ENCODE data around the gene TTC3. TPM values are rescaled to one million over a fixed set of nuclear protein-coding genes. Genes with fewer than 3 reads are reported as not detected.
"Not testable (repeated sequence)": the region's sequence is repeated elsewhere in the genome, so short reads cannot be mapped to it uniquely, and the experiment has no call there.

The TTC3 gene
- total RNA-seq, 1 experiment from 2014 or later: 259 TPM

DNA sequence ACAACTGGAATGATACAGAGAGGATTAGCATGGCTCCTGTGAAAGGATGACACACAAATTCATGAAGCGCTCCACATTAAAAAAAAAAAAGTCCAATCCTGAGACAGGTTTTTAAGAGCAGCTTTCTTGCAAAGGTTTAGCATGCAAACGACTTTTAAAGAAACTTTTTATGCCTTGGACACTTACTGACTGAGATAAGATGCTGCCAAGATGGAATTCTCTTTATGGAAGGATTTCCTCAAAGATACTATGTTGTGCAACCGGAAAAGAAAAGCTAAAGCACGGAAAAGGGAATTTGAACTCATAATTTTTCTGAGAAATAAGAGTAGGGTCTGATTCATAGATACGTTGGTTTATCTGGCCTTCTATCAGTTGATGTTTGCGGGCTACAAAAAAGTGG is 27.5 kb upstream of the TTC3 start:
- DNase-seq (ENCODE audit: low read depth in 1 of 2, low spot score in 2 of 2): no peak
- Histone ChIP-seq H3K27ac (no peak overlapping the region), H3K27me3 (replicated peaks) (no peaks in the 10 kb centered on the region), H3K9me3 (replicated peaks) (no peaks in the 10 kb centered on the region), H3K36me3 (no peaks in the 10 kb centered on the region), H3K4me1 (replicated peaks) (no peaks in the 10 kb centered on the region; the same call in 1 of the 2 replicates), H3K4me3 (no peak overlapping the region)

DNA sequence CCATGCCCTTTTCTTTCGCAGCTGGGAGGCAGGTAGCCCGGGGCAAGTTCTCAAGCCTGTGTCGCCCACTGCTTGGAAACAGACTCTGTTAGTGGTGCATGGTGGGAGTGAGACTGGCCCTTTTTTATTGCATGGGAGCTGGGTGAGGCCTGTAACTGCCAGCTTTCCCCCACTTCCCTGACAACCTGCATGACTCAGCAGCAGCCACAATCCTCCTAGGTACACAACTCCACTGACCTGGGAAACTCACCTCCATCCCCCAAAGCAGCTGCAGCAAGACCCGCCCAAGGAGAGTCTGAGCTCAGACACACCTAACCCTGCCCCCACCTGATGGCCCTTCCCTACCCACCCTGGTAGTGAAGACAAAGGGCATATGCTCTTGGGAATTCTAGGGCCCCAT is 26.0 kb upstream of the TTC3 start:
- DNase-seq (ENCODE audit: low read depth in 1 of 2, low spot score in 2 of 2): no peak
- H3K27ac ChIP-seq: no peak overlapping the region

DNA sequence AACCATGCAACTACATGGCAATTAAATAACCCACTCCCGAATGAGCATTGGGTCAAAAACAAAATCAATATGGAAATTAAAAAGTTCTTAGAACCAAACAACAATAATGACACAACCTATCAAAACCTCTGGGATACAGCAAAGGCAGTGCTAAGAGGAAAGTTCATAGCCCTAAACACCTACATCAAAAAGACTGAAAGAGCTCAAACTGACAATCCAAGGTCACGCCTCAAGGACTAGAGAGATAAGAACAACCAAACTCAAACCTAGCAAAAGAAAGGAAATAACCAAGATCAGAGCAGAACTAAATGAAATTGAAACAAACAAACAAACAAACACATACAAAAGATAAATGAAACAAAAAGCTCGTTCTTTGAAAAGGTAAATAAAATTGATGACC is 23.3 kb upstream of the TTC3 start:
- H3K27ac ChIP-seq; DNase-seq (ENCODE audit: low read depth in 1 of 2, low spot score in 2 of 2); H3K9me3 ChIP-seq (replicated peaks); H3K27me3 ChIP-seq (replicated peaks); H3K4me3 ChIP-seq; H3K36me3 ChIP-seq; H3K4me1 ChIP-seq (replicated peaks): not testable (repeated sequence)

More for the DNA sequence above, 26.0 kb upstream of the TTC3 start:
- H3K36me3 ChIP-seq: no peaks in the 10 kb centered on the region
- no peaks in the 10 kb centered on the region for H3K27me3 ChIP-seq (replicated peaks)
- H3K4me3 ChIP-seq: no peak overlapping the region
- no peaks in the 10 kb centered on the region; the same call in 1 of the 2 replicates for H3K4me1 ChIP-seq (replicated peaks)
- H3K9me3 ChIP-seq (replicated peaks): no peaks in the 10 kb centered on the region

DNA sequence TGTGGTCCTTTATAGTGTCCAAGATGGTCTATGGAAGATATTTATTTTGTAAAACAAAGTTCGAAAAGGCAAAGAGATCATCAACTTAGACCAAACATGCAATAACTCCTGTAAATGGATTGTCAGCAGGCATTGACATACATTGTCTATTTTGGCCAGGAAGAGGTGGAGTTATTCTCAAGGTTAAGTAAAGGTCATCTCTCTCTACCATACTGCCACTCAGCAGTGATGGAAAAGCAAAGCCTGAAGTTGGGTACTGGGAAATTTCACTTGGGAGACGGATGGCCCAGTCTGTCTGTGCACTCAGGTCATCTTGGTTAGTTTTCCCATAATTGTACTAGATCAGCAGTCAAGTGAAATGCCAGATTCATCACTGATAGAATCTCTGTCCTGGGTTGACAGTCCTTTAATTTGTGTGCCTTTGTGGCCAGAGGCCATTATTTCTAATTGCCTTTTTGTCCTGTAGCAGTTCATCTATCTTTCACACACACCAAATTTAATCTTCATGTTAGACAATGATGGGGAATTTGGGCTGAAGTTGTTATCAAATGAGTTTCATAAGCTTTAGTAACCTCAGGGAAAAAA is 17.7 kb upstream of the TTC3 start:
- Histone ChIP-seq H3K27me3 (replicated peaks) (no peaks in the 10 kb centered on the region), H3K9me3 (replicated peaks) (0 out of 2 replicates have a peak, but pooled peaks cover 4% of the 10 kb centered on the region), H3K4me1 (replicated peaks) (peaks cover 40% of the 10 kb centered on the region), H3K4me3 (no peak overlapping the region), H3K36me3 (no peaks in the 10 kb centered on the region), H3K27ac (no peak overlapping the region; the same call in 1 of the 2 replicates)
- DNase-seq (ENCODE audit: low read depth in 1 of 2, low spot score in 2 of 2): peak in 1 of 2 experiments; percentile 28

DNA sequence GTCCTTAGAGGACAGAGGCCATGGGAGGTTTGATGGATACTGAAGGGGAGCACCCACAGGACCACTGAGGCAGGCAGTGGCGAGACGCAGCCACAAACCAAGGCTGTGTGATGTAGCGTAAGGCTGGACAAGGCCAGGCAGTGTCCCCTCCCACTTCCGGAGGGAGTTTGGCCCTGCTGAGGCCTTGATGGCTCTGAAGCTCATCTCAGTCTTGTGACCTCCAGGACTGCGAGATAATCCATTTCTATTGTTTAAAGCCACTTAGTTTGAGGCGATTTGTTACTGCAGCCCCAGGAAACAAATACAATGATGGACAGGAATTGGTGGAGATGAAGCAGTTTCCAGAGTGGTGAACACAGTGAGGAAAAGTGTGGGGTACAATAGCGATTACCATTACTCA is 15.4 kb upstream of the TTC3 start:
- H3K9me3 ChIP-seq (replicated peaks): 0 out of 2 replicates have a peak, but pooled peaks cover 4% of the 10 kb centered on the region
- H3K27ac ChIP-seq: no peak overlapping the region
- H3K36me3 ChIP-seq: no peaks in the 10 kb centered on the region
- no peak for DNase-seq (ENCODE audit: low read depth in 1 of 2, low spot score in 2 of 2)
- H3K4me3 ChIP-seq: no peak overlapping the region
- H3K27me3 ChIP-seq (replicated peaks): no peaks in the 10 kb centered on the region
- peaks cover 60% of the 10 kb centered on the region for H3K4me1 ChIP-seq (replicated peaks)

DNA sequence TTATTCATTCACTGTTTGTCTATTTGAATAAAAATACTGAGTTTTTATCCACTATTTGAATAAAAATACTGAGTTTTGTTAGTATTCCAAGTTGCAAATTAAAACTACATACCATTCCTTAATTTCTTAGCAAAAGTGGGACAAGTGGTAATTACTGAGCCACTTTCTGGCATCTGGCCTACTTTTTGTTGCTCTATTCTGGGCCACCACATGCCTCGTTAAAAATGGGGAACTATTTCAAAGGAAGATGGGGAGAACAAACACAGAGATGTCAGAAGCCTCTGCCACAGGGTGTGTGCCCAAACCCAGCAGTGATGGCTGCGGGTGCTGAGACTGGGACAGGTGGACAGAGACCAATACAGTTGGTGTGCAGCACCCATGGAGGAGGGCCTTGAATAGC is 14.8 kb upstream of the TTC3 start:
- H3K27me3 ChIP-seq (replicated peaks): no peaks in the 10 kb centered on the region
- H3K36me3 ChIP-seq: no peaks in the 10 kb centered on the region
- H3K27ac ChIP-seq: no peak overlapping the region
- H3K4me3 ChIP-seq: no peak overlapping the region
- DNase-seq (ENCODE audit: low read depth in 1 of 2, low spot score in 2 of 2): no peak
- peaks cover 65% of the 10 kb centered on the region for H3K4me1 ChIP-seq (replicated peaks)
- 0 out of 2 replicates have a peak, but pooled peaks cover 4% of the 10 kb centered on the region for H3K9me3 ChIP-seq (replicated peaks)

DNA sequence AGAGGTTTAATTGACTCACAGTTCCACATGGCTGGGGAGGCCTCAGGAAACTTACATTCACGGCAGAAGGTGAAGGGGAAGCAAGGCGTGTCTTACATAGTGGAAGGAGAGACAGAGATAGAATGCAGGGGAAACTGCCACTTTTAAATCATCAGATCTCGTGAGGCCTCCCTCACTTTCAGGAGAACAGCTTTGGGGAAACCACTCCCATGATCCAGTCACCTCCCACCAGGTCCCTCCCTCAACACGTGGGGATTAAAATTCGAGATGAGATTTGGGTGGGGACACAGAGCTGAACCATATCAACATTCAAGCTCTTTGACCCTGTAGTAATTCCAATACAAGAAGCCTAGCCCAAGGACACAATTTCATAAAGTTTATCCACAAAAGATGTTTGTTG is 13.9 kb upstream of the TTC3 start:
- H3K4me1 ChIP-seq (replicated peaks): peaks cover 74% of the 10 kb centered on the region
- no peak for DNase-seq (ENCODE audit: low read depth in 1 of 2, low spot score in 2 of 2)
- H3K4me3 ChIP-seq: no peak overlapping the region
- peak overlapping the region; percentile 55 for H3K27ac ChIP-seq
- H3K36me3 ChIP-seq: no peaks in the 10 kb centered on the region
- H3K27me3 ChIP-seq (replicated peaks): no peaks in the 10 kb centered on the region
- H3K9me3 ChIP-seq (replicated peaks): 0 out of 2 replicates have a peak, but pooled peaks cover 4% of the 10 kb centered on the region

DNA sequence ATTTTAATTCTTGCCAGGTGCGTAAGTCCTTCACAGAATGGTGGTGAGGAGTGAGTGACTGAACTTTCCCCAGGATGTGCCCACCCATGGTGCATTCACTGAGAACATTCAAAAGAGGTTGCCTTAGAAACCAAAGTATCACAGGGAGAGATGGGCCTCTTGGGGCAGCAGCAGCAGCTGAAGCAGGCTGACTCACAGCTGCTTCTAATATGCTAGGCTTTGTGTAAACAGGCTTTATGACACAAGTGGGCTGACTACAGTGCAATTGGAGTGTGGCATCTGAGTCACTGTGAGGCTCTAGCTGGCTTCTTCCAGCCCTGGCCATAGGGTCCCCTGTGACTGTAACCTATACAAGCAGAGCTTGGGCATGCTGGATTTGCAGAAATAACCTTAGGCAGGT is 12.8 kb upstream of the TTC3 start:
- peak; percentile 95 to 96 for DNase-seq (ENCODE audit: low read depth in 1 of 2, low spot score in 2 of 2)
- Histone ChIP-seq H3K9me3 (replicated peaks) (0 out of 2 replicates have a peak, but pooled peaks cover 4% of the 10 kb centered on the region), H3K27ac (peak overlapping the region; percentile 91), H3K36me3 (no peaks in the 10 kb centered on the region), H3K4me3 (no peak overlapping the region), H3K27me3 (replicated peaks) (no peaks in the 10 kb centered on the region), H3K4me1 (replicated peaks) (peaks cover 77% of the 10 kb centered on the region)

DNA sequence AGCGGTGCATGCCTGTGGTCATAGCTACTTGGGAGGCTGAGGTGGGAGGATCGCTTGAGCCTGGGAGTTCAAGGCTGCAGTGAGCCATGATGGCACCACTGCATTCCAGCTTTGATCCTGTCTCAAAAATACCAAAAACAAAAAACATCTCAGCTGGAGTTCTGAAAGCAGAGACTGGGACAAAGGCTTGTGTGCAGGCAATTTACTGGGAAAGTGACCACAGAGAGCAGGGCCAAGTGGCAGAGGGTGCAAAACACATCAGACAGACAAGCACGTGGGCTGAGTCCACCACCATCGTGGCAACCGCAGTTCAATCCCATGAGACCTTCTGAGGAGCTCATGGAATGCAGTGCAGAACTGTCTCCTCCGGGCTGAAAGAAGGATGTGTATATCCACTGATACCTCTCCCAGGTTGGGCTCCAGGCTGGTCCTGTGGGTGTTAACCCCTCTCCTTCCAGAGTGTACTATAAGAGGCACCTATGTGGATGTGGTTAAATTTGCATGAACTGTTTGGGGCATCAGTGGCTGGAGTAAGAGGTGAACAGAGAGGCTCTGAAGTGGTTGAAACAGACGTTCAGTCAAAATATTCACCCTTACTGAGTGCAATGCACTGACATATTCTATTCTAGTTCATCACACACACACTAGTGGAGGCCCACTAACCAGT is 11.0 kb upstream of the TTC3 start:
- H3K27ac ChIP-seq: peak overlapping the region; percentile 99
- peaks cover 80% of the 10 kb centered on the region for H3K4me1 ChIP-seq (replicated peaks)
- DNase-seq (ENCODE audit: low read depth in 1 of 2, low spot score in 2 of 2): peak; percentile 98
- H3K36me3 ChIP-seq: no peaks in the 10 kb centered on the region; the same call in 1 of the 2 replicates
- H3K27me3 ChIP-seq (replicated peaks): no peaks in the 10 kb centered on the region
- H3K9me3 ChIP-seq (replicated peaks): no peaks in the 10 kb centered on the region
- no peak overlapping the region for H3K4me3 ChIP-seq

DNA sequence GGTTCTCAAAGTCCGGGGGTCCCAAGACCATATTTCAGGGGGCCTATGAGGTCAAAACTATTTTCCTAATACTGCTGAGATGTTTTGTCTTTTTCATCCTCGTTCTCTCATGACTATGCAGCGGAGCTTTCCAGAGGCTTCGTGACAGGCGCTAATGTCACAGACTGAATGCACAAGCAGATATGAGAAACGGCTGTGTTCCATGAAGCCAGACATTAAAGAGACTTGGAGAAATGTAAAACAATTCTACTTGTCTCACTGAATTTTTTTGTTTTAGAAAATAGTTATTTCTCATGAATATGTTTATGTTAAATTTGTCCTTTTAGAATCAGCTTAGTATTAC is 10.5 kb upstream of the TTC3 start:
- Histone ChIP-seq H3K9me3 (replicated peaks) (no peaks in the 10 kb centered on the region), H3K4me1 (replicated peaks) (peaks cover 79% of the 10 kb centered on the region), H3K27me3 (replicated peaks) (no peaks in the 10 kb centered on the region), H3K4me3 (no peak overlapping the region), H3K27ac (peak overlapping the region; percentile 99), H3K36me3 (no peaks in the 10 kb centered on the region; the same call in 1 of the 2 replicates)
- DNase-seq (ENCODE audit: low read depth in 1 of 2, low spot score in 2 of 2): no peak

DNA sequence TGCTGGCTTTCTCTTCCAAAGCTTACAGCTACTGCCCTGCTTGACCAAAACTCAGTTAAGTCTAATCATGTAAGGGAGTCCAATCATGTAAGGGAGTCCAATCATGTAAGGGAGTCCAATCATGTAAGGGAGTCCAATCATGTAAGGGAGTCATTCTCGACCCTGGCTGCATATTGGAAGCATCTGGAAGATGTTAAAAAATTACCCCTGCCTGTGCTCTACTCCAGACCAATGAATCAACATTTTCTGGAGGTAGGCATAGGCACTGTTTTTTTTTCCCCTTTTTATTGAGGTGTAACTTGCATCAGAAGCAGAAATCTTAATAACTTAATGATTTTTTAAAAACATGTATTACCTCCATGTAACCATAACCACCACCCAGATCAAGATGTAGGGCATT is 9.6 kb upstream of the TTC3 start:
- H3K4me1 ChIP-seq (replicated peaks): peaks cover 70% of the 10 kb centered on the region
- no peaks in the 10 kb centered on the region for H3K9me3 ChIP-seq (replicated peaks)
- H3K4me3 ChIP-seq: no peak overlapping the region
- no peaks in the 10 kb centered on the region for H3K27me3 ChIP-seq (replicated peaks)
- H3K36me3 ChIP-seq: no peaks in the 10 kb centered on the region; the same call in 1 of the 2 replicates
- DNase-seq (ENCODE audit: low read depth in 1 of 2, low spot score in 2 of 2): no peak
- peak overlapping the region; percentile 99 for H3K27ac ChIP-seq

DNA sequence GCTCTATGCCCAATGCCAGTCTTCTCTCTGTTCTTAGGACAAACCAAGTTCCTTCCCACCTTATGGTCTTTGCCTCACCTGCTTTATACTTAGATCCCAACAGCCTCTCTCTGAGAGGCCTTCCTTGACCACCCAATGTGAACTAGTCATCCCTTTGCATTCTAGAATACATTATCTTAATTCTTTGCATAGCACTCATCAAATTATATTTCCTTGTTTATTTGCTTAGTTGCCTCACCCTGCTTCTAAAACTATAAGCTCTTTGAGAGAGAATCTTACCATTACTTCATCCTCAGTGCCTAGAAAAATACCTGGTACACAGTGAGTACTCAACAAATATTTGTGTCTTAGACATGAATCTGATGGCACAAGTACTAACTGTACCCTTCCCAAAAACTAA is 8.2 kb upstream of the TTC3 start:
- Histone ChIP-seq H3K4me3 (no peak overlapping the region), H3K9me3 (replicated peaks) (no peaks in the 10 kb centered on the region), H3K4me1 (replicated peaks) (peaks cover 57% of the 10 kb centered on the region), H3K36me3 (no peaks in the 10 kb centered on the region; the same call in 1 of the 2 replicates), H3K27ac (peak overlapping the region; percentile 99), H3K27me3 (replicated peaks) (no peaks in the 10 kb centered on the region)
- DNase-seq (ENCODE audit: low read depth in 1 of 2, low spot score in 2 of 2): peak; percentile 60 to 96

DNA sequence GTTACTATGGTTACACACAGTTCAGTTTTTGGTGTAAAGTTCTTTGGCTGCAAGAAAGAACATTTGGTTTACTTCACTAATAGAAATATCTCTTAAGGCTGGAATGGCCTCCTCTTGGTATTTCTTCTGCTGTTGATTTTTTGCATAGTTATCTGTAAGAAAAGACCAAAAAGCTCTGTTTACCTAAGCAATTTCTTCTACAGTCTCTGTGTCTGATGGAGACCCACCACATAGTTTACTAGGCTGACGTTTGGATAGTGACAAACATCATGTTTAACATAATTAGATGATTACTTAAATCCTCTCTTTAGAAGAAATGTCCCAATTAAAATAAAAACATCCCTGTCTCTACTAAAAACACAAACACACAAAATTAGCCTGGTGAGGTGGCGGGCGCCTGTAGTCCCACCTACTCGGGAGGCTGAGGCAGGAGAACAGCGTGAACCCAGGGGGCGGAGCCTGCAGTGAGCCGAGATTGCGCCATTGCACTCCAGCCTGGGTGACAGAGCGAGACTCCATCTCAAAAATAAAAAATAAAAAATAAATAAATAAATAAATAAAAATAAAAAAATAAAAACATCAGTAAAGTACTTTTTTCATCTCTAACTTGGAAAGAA is 7.4 kb upstream of the TTC3 start:
- Histone ChIP-seq H3K27me3 (replicated peaks) (no peaks in the 10 kb centered on the region), H3K4me3 (no peak overlapping the region), H3K36me3 (no peaks in the 10 kb centered on the region; the same call in 1 of the 2 replicates), H3K4me1 (replicated peaks) (peaks cover 57% of the 10 kb centered on the region), H3K27ac (peak overlapping the region; percentile 99), H3K9me3 (replicated peaks) (no peaks in the 10 kb centered on the region)
- DNase-seq (ENCODE audit: low read depth in 1 of 2, low spot score in 2 of 2): peak; percentile 92 to 97
